LNCaP clone FGC (cell line): ENCODE results near the gene ACSM2B.
"Not testable (repeated sequence)": the region's sequence is repeated elsewhere in the genome, so short reads cannot be mapped to it uniquely, and the experiment has no call there.

Experiments used
- DNase-seq: peaks from one replicate; pipeline ENCODE4 v3.0.0-alpha.2; 2011; ENCODE audit warnings: low read depth
- H3K4me3 ChIP-seq: 2 replicates; pipeline ENCODE4 v1.5.1; 2011; ENCODE audit warnings: mild to moderate bottlenecking, low read depth, low read length, control low read depth
- TF ChIP-seq, protein P1 (sequence below): IDR thresholded peaks from 2 replicates; pipeline ENCODE4 v1.5.1; 2012; ENCODE audit warnings: mild to moderate bottlenecking; ENCODE audit not compliant: control insufficient read depth, insufficient read depth; ENCODE audit errors: extremely low read depth

Gene ACSM2B

DNA sequence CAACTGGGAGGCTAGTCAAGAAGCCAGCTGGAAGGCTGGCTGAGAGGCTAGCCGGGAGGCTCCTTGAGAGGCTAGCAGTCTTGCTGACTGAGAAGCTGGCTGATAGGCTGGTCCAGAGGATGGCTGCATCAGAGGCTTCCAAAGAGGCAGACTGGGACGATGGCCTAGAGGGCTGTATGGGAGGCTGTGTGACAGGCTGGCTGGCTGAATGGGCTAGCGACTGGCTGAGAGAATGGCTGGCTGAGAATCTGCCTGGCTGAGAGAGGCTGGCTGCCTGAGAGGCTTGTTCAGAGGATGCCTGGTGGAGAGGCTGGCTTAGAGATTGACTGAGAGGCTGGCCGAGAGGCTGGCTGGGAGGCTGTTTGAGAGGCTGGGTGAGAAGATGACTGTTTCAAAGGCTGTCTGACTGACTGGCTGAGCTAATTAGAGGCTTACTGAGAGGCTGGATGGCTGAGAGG, 34.8 kb upstream of the ACSM2B start:
- no peak for DNase-seq

DNA sequence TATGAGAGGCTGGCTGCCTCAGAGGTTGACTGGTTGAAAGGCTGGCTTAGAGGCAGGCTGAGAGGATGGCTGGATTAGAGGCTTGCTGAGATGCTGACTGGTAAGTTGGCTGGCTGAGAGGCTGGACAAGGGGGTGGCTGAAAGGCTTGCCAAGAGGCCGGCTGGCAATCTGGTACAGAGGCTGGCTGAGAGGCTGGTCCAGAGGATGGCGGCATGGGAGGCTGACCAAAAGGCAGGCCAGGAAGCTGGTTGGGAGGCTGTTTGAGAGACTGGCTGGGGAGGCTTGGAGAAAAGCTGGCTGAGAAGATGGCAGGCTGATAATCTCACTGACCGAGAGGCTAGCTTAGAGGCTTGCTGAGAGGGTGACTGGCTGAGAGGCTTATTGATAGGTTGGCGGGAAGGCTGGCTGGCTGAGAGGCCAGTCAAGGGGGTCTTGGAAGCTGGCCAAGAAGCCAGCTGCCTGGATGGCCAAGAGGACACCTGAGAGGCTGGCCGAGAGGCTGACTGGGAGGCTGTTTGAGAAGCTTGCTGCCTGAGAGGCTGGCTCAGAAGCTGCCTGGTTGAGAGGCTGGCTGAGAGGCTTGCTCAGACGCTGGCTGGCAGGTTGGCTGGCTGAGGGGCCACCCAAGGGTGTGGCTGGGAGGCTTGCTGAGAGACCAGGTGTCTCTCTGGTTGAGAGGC, 34.2 kb upstream of the ACSM2B start:
- TF ChIP-seq, protein P1, sequence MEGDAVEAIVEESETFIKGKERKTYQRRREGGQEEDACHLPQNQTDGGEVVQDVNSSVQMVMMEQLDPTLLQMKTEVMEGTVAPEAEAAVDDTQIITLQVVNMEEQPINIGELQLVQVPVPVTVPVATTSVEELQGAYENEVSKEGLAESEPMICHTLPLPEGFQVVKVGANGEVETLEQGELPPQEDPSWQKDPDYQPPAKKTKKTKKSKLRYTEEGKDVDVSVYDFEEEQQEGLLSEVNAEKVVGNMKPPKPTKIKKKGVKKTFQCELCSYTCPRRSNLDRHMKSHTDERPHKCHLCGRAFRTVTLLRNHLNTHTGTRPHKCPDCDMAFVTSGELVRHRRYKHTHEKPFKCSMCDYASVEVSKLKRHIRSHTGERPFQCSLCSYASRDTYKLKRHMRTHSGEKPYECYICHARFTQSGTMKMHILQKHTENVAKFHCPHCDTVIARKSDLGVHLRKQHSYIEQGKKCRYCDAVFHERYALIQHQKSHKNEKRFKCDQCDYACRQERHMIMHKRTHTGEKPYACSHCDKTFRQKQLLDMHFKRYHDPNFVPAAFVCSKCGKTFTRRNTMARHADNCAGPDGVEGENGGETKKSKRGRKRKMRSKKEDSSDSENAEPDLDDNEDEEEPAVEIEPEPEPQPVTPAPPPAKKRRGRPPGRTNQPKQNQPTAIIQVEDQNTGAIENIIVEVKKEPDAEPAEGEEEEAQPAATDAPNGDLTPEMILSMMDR: no peak
- no peak overlapping the region for H3K4me3 ChIP-seq
- no peak for DNase-seq

More for the DNA sequence above, 34.8 kb upstream of the ACSM2B start:
- no peak overlapping the region for H3K4me3 ChIP-seq
- TF ChIP-seq, protein P1: no peak

DNA sequence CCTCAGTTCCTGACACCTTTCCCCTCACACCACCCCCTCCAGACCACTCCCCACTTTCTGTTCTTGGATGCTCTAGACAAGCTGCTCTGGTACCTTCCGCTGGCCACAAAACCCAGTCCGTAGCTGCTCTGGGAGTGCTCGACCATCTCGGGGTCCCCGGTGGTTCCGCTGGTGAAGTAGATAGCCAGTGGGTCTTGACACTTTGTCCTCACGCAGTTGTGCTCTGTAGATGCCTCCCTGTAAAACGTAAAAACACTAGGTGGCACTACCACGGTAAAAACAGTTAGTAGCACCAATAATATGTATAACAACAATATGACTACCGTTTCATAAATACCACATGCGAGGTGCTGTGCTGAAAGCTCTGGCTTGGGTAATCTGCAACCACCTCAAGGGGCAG, 26.0 kb upstream of the ACSM2B start:
- TF ChIP-seq, protein P1: peak; percentile 67
- not testable (repeated sequence) for H3K4me3 ChIP-seq, DNase-seq

DNA sequence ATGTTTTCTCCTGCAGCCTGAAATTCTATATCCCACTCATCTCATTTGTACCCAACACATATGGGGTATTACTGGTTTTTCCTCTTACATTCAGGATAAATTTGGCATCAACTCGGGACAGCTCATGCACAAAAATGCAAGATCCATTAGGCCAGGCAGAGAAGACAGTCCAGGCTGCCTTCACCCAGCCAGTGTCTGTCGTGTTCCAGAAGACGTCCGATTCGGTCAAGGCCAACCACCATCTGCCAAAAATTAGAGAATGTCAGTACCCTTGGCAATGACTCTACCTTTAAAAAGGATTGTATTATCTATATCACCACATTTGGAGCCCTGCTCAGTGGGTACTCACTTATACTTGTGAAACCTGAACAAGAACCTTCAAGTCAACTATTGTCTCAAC, 23.3 kb upstream of the ACSM2B start:
- not testable (repeated sequence) for DNase-seq, H3K4me3 ChIP-seq

DNA sequence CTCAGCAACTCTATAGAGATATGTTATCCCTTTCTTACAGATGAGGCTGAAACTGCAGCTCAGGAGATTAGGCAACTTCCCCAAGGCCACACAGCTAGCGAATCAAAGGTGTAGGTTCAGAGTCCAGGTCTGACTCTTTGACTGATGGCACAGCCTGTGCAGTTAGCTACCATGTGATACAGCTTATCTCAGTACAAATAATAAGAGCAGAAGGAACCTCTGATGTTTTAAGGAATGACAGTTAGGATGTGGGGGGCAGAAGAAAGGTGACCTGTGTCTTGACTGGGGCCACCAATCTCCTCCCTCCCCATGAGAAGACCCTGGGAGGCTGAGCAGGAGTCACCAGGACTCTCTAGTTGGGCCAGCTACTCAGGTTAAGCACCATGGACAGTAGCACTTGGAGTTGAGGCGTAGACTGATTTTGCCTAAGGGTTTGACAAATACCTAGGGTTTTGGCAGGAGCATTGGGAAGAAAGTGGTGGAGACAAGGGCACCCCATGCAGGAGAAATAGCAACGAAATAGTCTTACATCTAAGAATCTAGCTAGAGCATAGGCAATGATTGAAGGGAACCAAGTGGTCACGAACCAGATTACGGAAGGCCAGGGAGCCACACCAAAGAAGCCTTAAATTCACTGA, 22.8 kb upstream of the ACSM2B start:
- TF ChIP-seq, protein P1: no peak
- no peak for DNase-seq
- no peak overlapping the region for H3K4me3 ChIP-seq

DNA sequence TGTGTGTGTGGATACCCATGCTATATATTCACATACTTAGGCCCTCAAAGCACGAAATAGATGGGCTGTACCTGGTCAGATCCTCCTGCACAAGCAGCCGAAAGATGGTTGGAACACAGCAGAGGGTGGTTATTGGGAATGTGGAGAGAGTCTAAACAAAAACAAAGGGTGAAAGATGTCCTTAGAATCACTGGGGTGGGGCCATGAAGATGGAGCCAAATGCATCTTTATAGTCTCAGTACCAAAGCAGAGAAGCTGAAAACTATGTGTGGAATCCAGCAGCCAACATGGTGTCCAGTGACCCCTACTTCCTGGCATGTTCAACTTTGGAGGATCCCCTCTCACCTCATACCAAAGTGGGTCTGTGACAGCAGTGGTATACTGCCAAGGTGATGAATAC, 19.5 kb upstream of the ACSM2B start:
- not testable (repeated sequence) for DNase-seq, H3K4me3 ChIP-seq

DNA sequence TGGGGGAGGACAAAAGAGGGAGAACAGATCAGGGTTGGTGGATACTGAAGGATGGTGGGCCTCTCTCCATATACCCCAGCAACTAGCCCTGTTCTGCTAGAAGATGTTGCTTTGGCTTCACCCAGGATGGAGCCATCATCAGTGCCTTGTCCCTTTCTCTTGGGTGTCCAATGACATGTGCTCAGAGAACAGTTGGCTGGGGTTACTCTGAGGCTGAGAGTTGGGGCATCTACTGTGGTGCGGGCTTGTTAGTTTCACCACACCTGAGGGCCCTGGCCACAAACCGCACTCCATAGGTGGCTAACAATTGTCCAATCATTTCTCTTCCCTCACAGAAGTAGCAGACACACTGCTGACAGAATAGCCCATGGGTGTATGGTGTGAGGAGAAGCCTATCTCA, 18.9 kb upstream of the ACSM2B start:
- not testable (repeated sequence) for H3K4me3 ChIP-seq, DNase-seq

DNA sequence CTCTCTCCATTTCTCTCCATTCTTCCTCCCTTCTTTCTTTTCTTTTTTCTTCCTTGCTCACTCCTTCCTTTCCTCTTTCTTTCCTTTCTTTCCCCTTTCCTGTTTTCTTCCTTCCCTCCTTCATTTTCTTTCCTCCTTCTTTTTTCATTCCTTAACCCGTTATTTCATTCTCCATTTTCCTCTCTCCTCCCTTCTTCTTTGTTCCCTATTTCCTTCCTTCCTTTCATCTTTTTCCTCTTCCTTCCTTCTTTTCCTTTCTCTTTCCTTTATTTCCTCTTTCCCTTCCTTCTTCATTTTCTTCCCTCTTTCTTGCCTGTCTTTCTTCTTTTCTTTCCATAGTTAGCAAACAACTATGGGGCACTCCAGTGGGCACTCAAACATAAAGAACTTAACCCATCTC, 16.6 kb upstream of the ACSM2B start:
- not testable (repeated sequence) for DNase-seq, H3K4me3 ChIP-seq

DNA sequence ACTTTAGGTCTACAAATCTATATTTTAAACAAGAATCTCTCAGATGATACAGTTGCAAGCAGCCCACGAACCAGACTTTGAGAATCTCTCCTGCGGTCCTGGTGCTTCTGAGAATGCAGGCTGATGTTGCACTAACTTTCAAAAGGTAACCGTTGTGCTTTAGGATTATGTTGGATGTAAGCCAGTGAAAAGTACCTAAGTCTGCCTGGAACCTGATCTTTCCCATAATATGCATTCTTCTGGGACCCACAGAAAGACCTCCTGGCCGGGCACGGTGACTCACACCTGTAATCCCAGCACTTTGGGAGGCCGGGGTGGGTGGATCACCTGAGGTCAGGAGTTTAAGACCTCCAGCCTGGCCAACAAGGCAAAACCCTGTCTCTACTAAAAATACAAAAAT, 13.3 kb upstream of the ACSM2B start:
- not testable (repeated sequence) for H3K4me3 ChIP-seq, DNase-seq

DNA sequence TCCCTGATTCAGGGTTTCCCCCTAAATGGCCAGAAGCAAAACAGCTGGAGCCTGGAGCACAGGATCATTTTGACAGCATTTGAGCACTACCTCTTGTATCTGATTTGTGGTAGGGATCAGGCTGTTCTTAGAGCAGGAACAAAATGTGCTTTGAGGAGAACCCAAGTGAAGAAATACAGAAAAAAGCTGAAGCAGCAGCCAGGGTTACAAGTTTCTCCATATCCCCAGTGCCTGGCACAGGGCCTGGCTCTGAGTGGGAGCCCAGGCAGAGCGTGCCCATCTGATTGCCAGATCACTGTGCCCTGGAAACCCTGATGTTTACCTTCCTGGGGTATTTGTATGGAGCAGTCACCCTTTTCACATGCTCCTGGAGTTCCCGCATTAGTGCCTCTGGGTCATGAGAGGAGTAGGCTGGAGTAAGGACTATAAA, 11.5 kb upstream of the ACSM2B start:
- peak; percentile 64 for DNase-seq
- H3K4me3 ChIP-seq: not testable (repeated sequence)

DNA sequence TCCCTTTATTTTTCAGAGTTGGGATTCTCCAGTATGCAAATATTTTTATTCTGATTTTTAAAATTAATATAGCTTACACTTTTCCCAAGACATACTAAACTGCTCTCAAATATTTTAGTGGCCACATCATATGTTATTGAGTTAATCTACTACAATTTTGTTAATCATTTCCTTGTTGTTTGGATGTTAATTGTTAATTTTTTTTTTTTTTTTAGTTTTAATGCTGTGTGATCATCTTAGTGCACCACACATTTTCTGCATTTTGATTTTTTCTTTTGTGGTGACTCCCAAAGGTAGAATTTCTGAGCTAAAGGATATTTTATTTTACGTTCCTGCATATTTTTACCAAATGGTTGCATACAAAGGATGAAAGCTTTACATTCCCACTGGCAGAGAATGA, 10.5 kb upstream of the ACSM2B start:
- not testable (repeated sequence) for H3K4me3 ChIP-seq

DNA sequence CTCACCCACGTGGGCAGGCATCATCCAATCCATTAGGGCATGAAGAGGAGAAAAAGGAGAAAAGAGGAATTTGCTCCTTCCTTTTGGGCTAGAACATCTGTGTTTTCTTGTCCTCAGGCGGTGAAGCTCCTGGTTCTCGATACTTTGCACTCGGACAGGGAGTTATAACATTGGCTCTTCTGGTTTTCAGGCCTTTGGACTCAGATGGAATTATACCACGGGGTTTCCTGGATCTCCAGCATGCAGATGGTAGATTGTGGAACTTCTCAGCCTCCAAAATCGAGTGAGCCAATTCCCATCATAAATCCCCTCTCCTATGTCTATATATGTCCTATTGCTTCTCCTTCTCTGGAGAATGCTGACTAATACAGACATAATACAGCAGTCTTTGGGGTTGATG, 9.9 kb upstream of the ACSM2B start:
- DNase-seq, H3K4me3 ChIP-seq: not testable (repeated sequence)

More for the DNA sequence above, 10.5 kb upstream of the ACSM2B start:
- not testable (repeated sequence) for DNase-seq

DNA sequence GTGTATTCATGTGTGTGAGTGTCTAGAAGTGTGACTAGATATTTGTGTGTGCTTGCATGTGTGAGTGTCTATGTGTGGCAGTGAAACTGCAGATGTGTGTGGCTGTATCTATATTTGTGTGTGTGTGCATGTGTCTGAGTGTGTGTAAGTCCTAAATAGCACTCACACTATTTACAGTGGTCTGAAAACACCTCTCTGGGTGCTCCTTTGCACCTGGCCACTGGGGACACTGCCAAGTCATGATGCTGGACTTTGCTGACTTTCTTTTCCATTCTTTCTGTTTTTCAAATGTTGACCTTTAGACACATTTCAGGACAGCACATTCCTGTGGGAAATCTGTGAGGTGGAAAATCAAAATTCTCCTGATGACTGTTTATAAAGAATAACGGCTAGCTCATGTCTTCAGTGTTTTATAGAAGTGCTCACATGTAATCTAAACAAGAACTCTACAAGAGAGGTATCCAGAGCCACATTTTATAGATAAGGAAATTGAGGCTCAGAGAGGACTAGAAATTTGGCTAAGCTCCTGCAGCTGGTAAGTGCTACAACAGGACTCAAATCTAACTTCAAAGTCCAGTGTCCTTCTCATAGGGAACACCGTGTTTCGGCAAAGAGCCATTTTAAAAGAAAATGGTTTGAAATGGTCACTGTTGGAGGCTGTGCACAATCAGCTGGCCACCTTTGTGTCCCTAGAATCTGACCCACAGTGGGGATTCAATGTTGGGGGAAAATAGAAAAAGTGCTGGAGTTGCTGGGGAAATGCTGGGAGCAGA, 4.5 kb upstream of the ACSM2B start:
- DNase-seq: not testable (repeated sequence)

DNA sequence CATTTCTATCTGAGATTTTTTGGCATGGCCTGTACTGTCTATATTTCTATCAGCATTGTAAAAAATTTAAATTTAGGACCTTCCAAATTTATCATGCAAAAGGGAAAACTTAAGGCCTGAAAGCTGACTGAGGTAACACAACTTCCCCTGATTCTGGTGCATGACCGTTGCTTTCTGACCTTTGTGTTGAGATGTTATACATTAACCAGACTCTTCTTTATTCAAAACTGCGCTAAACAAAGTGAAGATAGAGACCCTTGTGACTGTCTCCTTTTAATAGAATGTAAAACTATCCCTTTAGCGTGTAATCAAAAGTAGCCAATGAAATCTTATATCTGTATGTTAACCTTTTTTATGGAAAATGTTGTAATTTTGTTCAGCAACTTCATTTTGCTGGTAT, 1.9 kb upstream of the ACSM2B start:
- not testable (repeated sequence) for H3K4me3 ChIP-seq, DNase-seq

More for the DNA sequence above, 4.5 kb upstream of the ACSM2B start:
- not testable (repeated sequence) for H3K4me3 ChIP-seq
